DMS114 treated with DMSO at 0.1 percent for 48 hours (cell line): ENCODE results near the gene ASIC2.
"Not testable (repeated sequence)": the region's sequence is repeated elsewhere in the genome, so short reads cannot be mapped to it uniquely, and the experiment has no call there.

ENCODE experiments used
- DNase-seq: peaks from one replicate; lab custom pipeline; 2025; ENCODE audit not compliant: unreplicated experiment; lab: John Stamatoyannopoulos, UW

The ASIC2 gene

DNA sequence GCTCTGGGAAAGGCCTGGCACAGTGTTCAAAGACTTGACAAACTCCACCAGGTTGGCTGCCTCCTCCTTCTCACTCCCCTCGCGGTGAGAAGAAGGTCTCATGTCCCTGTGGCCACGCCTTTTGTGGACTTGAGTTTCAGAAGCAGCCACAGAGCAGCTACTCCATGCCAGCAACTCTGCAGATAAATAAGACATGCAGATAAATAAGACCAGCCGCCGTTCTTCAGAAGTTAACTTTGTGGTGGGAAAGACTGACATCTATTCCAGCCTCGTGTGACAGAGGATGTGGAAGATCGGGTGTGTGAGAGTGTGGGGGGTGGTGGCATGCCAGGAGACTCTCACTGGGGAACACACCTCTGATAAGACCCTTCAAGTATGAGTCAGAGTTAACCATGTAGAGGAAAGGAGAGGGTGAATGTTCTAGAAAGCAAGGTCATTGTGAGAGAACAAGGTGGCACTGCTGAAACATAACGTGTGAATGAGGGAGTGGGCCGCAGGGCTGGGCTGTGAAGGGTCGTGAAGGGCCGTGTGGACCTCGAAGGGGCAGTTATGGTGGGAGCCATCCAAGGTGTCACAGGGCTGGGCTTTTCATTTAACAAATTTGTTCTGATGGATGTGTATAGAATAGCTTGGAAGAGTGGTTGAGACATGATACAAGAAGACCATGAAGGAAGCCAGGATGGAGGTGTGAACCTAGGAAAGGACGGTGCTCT lies 300.6 kb downstream of the ASIC2 start:
- no peak for DNase-seq

- no peak for DNase-seq
Observed at GRCh38 chr17:32988481-32989101, 304.5 kb downstream of the ASIC2 start.

GRCh38 chr17:32987868-32988267 lies 305.2 kb downstream of the ASIC2 start:
- not testable (repeated sequence) for DNase-seq

DNA sequence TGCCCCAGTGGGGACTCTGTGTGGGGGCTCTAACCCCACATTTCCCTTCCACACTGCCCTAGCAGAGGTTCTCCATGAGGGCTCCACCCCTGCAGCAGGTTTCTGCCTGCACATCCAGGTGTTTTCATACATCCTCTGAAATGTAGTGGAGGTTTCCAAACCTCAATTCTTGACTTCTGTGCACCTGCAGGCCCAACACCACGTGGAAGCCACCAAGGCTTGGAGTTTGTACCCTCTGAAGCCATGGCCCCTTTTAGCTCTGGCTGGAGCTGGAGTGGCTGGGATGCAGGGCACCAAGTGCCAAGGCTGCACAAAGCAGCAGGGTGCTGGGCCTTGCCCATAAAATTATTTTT lies 305.7 kb downstream of the ASIC2 start:
- not testable (repeated sequence) for DNase-seq

GRCh38 chr17:32985050-32985756 lies 307.9 kb downstream of the ASIC2 start:
- no peak for DNase-seq

GRCh38 chr17:32981611-32982010 lies 311.5 kb downstream of the ASIC2 start:
- DNase-seq = not testable (repeated sequence)

DNA sequence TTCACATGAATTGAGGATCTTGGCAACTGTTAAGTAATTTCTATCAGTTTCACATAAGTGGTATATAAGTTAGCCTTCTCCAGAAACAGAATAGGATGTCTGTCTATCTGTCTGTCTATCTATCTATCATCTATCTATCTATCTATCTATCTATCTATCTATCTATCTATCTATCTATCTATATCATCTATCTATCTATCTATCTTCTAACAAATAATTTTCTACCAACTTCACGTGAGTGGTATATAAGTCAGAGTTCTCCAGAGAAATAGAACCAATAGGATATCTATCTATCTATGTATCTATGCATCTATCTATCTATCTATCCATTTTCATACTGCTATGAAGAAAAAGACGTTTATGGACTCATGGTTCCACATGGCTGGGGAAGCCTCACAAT lies 312.9 kb downstream of the ASIC2 start:
- DNase-seq = no peak

- DNase-seq = no peak
Observed at GRCh38 chr17:32976605-32977004, 316.5 kb downstream of the ASIC2 start.

GRCh38 chr17:32976131-32976530 lies 317.0 kb downstream of the ASIC2 start:
- no peak for DNase-seq

GRCh38 chr17:32971171-32971570 lies 321.9 kb downstream of the ASIC2 start:
- no peak for DNase-seq

DNA sequence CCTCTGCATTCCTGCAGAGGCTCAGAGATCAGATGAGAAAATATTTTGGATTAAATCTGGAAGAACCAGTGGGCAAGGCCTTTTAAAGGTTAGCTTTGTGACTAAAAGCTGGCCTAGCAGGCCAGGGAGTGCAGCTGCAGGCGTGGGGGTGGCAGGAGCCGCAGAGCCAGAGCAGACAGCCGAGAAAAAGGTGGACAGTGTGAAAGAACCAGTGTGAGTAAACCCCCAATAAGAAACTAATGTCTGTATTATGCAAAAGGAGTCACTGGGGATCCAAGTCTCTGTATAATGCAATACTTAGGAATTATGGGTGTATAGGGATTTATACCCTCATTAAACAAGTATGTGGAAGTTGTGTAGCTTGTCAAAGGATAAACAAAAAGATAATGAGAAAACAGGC lies 322.8 kb downstream of the ASIC2 start:
- no peak for DNase-seq

DNA sequence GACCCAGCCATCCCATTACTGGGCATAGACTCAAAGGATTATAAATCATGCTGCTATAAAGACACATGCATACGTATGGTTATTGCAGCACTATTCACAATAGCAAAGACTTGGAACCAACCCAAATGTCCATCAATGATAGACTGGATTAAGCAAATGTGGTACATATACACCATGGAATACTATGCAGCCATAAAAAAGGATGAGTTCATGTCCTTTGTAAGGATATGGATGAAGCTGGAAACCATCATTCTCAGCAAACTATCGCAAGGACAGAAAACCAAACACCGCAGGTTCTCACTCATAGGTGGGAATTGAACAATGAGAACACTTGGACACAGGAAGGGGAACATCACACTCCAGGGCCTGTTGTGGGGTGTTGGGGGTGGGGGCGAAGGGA lies 323.9 kb downstream of the ASIC2 start:
- DNase-seq = not testable (repeated sequence)

GRCh38 chr17:32964541-32964940 lies 328.6 kb downstream of the ASIC2 start:
- DNase-seq = no peak
